Brain microvascular endothelial cell (primary cell): Measurements from ENCODE around the gene VOPP1.

ENCODE experiments used
- DNase-seq: peaks from one replicate; pipeline ENCODE4 v3.0.0-alpha.2; 2020
- H3K27ac ChIP-seq: fragments of 250-450 bp; sonication (Bioruptor Pico); 2 replicates; pipeline ENCODE4 v1.5.1; 2020; ENCODE audit warnings: mild to moderate bottlenecking, moderate library complexity
- H3K27me3 ChIP-seq: fragments of 250-450 bp; sonication (Bioruptor Pico); replicated peaks from 2 replicates; pipeline ENCODE4 v1.5.1; 2020; ENCODE audit warnings: mild to moderate bottlenecking
- H3K36me3 ChIP-seq: fragments of 250-450 bp; sonication (Bioruptor Pico); replicated peaks from 2 replicates; pipeline ENCODE4 v1.5.1; 2020; ENCODE audit warnings: mild to moderate bottlenecking
- H3K4me3 ChIP-seq: 2 replicates; pipeline ENCODE4 v1.5.1; 2011; ENCODE audit warnings: low read depth, mild to moderate bottlenecking, control low read depth, low read length, moderate library complexity
- in situ Hi-C: cut with HindIII; loops from 2 replicates; pipeline ENCODE4 v1.10.0; 2017; ENCODE audit warnings: low sequenced_read_pairs, low pct_ligation_motif_present
- TF ChIP-seq, protein P1 (sequence below): IDR thresholded peaks from 2 replicates; pipeline ENCODE4 v1.5.1; 2011; ENCODE audit warnings: low read depth, mild to moderate bottlenecking, moderate library complexity, low read length, control low read depth, inconsistent platforms; ENCODE audit errors: missing control alignments

VOPP1 gene

GRCh38 chr7:55423277-55423711, 149.0 kb downstream of the VOPP1 start:
- no peak overlapping the region for H3K4me3 ChIP-seq
- peaks cover 8% of the 10 kb centered on the region for H3K36me3 ChIP-seq
- DNase-seq: peak; percentile 39
- TF ChIP-seq, protein P1, sequence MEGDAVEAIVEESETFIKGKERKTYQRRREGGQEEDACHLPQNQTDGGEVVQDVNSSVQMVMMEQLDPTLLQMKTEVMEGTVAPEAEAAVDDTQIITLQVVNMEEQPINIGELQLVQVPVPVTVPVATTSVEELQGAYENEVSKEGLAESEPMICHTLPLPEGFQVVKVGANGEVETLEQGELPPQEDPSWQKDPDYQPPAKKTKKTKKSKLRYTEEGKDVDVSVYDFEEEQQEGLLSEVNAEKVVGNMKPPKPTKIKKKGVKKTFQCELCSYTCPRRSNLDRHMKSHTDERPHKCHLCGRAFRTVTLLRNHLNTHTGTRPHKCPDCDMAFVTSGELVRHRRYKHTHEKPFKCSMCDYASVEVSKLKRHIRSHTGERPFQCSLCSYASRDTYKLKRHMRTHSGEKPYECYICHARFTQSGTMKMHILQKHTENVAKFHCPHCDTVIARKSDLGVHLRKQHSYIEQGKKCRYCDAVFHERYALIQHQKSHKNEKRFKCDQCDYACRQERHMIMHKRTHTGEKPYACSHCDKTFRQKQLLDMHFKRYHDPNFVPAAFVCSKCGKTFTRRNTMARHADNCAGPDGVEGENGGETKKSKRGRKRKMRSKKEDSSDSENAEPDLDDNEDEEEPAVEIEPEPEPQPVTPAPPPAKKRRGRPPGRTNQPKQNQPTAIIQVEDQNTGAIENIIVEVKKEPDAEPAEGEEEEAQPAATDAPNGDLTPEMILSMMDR: peak; percentile 63
- H3K27me3 ChIP-seq: no peaks in the 10 kb centered on the region
- in situ Hi-C loops: no loop called here
- no peak overlapping the region for H3K27ac ChIP-seq
